DOHH2 (cell line): ENCODE measurements around the gene JMJD6.

Source experiments
- EZH2phosphoT487 ChIP-seq: fragments of 200-600 bp; sonication (generic); IDR thresholded peaks from 2 replicates; pipeline ENCODE4 v1.6.1; 2017; ENCODE audit warnings: borderline replicate concordance, mild to moderate bottlenecking, antibody characterized with exemption, low read length, moderate library complexity, mixed read lengths
- TF ChIP-seq, protein P1 (sequence below): fragments of 200-600 bp; sonication (generic); IDR thresholded peaks from one replicate; pipeline ENCODE4 v1.5.1; 2014; ENCODE audit warnings: antibody characterized with exemption, mild to moderate bottlenecking, low read depth, low read length; ENCODE audit not compliant: poor library complexity, severe bottlenecking

DNA sequence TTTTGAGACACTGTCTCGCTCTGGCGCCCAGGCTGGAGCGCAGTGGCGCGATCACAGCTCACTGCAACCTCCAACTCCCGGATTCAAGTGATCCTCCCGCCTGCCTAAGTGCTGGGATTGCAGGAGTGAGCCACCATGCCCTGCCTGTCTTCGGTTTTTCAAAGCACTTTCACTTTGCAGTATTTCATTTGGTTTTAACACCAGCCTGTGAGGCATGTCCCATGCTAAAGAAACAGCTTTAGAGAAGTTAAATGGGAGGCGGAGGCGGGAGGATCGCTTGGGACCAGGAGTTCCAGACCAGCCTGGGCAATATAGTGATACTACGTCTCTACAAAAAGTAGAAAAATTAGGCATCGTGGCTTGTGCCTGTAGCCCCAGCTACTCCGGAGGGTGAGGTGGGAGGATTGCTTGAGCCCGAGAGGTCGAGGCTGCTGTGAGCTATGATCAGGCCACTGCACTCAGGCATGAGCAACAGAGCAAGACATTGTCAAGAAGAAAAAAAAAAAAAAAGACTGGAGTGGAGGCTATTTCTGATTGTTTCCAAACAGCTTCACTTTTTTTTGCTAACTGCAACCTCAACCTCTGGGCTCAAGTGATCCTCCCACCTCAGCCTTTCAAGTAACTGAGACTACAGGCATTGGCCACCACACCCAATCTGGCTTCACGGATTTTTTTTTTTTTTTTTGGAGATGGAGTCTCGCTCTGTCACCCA is 1.5 kb upstream of the JMJD6 start:
- no peak for TF ChIP-seq EZH2phosphoT487
- TF ChIP-seq, protein P1, sequence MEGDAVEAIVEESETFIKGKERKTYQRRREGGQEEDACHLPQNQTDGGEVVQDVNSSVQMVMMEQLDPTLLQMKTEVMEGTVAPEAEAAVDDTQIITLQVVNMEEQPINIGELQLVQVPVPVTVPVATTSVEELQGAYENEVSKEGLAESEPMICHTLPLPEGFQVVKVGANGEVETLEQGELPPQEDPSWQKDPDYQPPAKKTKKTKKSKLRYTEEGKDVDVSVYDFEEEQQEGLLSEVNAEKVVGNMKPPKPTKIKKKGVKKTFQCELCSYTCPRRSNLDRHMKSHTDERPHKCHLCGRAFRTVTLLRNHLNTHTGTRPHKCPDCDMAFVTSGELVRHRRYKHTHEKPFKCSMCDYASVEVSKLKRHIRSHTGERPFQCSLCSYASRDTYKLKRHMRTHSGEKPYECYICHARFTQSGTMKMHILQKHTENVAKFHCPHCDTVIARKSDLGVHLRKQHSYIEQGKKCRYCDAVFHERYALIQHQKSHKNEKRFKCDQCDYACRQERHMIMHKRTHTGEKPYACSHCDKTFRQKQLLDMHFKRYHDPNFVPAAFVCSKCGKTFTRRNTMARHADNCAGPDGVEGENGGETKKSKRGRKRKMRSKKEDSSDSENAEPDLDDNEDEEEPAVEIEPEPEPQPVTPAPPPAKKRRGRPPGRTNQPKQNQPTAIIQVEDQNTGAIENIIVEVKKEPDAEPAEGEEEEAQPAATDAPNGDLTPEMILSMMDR: no peak
